HG03139 (cell line): Measurements from ENCODE around the gene LSM5.
A peak's percentile ranks its signal among the peaks of the same experiment; 100 is the strongest.
"Not testable (repeated sequence)": the region's sequence is repeated elsewhere in the genome, so short reads cannot be mapped to it uniquely, and the experiment has no call there.

ENCODE experiments used
- ATAC-seq: cut with Tn5 transposase; IDR thresholded peaks from one replicate; pipeline ENCODE4 v1.9.1; 2021; ENCODE audit not compliant: unreplicated experiment

Gene LSM5

DNA sequence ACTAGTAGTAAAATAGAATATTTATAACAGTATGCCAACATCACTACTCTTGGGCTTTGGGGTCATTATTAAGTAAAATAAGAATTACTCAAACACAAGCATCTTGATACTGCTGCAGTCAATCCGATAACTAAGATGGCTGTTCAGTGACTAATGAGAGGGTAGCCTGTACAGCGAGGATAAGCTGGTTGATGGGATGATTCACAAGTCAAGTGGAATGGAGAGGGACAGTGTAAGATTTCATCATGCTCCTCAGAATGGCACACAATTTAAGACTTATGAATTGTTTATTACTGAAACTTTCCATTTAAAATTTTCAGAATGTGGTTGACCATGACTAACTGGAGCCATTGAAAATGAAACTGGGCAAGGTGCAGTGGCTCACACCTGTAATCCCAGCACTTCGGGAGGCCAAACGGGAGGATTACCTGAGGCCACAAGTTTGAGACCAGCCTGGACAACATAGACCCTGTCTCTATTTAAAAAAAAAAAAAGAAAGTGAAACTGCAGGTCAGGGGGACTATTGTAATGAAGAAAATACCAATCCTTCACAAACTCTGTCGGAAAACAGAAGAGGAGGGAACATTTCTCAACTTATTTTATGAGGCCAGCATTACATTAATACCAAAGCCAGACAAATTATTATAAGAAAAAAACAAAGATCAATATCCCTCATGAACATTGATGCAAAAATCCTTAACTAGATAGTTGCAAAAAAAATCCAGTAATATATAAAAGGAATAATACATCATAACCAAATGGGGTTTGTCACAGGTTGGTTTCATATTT is 16.3 kb upstream of the LSM5 start:
- ATAC-seq, result no peak

DNA sequence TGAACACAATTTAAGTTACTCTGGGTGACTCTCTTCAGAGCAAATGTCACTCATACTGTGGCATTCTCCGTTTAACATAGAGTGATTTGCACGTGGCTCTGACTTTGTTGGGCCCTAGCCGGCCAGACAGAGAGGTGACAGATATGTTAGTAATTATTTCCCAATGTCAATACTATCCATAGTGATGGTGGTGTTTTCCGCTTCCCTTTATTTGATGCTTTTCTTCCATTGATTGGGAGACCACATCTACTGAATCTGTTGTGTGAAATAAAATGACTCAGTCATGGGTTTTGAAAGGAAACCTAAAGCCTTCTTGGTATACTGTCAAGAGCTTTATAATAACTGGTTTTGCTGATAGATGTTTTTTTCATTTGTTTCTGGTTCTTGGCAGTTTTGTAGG is 12.5 kb upstream of the LSM5 start:
- no peak for ATAC-seq

DNA sequence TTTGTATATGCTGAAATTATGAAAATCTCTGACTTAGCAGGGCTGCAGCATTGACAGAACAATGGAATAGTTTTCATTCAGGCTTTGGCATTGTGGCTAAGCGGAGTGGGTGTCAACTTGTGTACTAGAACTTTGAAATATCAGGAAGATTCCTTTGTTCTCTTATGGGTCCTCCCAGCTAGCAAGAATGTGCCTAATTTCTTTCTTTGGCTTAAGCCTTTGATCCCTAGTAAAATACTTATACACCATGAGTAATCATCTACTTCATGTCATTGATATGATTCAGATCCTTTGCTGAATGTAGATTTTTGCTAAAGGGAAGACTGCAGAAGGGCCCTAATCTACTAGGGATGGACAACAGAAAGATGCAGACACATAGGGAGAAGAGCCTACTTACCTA is 11.3 kb upstream of the LSM5 start:
- ATAC-seq, result no peak

- ATAC-seq, result peak; percentile 54
Observed at GRCh38 chr7:32500922-32501341, 10.8 kb upstream of the LSM5 start.

DNA sequence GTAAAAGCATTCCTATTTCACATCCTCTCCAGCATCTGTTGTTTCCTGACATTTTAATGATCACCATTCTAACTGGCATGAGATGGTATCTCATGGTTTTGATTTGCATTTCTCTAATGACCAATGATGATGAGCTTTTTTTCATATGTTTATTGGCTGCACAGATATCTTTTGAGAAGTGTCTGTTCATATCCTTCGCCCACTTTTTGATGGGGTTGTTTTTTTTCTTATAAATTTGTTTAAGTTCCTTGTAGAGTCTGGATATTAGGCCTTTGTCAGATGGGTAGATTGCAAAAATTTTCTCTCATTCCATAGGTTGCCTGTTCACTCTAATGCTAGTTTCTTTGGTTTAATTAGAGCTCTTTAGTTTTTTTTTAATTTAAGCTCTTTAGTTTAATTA is 10.0 kb upstream of the LSM5 start:
- not testable (repeated sequence) for ATAC-seq

GRCh38 chr7:32499755-32500154 is 9.6 kb upstream of the LSM5 start:
- ATAC-seq, result not testable (repeated sequence)

DNA sequence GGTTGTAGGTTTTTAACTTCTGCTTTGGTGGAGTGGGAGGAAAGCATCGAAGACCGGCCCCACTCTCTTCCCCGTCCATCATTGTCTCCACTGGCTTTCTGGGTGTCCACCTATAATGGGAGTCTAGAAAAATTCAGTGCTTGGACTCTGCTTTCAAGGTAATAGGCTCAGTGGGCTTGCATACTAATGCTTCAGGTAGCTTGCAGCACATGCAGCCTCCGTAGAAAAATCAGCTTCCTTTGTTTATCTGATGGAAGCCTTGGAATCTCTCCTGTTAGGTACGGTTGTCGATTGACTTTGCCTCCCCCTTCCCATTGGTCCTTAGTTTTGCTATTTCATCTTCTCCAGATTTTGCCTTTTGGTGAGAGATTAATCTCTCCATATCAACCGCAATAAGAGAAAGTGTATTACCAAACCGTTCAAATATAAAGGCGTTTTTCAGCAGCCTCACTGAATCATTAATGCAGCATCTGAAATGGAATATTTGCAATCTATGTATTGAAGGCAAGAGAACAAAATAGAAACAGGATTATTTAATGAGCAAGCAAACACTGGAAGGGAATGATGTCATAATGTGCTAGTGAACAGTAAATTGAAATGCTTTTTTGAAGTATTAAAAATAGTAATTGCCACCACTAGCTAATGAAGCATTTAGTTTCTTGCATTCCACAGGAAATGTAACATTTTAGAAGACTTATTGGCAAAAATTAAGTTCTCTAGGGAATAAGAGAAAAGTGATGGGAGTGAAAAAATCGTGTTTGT is 6.1 kb upstream of the LSM5 start:
- ATAC-seq, result no peak

- ATAC-seq, result peak; percentile 95
Observed at GRCh38 chr7:32495298-32496051, 5.3 kb upstream of the LSM5 start, which contains the start of gene AVL9. Gene AVL9 (plus strand): TSS chr7:32495489. CDS start chr7:32495710, 221 bp downstream.

- ATAC-seq, result peak; percentile 2
Observed at GRCh38 chr7:32494946-32495297, 4.7 kb upstream of the LSM5 start.

DNA sequence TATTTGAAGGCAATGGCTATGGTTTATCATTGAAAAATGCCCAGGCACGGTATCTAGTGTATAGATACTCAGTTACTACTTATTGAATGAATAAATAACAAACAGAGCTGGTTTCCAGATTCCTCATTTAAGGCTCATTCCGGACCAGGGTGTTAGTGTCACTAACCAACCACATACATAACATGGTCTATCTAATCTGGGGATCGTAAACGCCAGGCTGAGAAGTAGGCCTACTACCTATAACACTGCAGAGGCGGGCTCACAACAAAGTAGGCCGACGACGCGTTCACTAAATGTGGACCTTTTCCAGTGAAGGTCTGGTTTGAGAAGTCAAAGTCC is 423 bp downstream of the LSM5 start:
- no peak for ATAC-seq

- ATAC-seq, result no peak
Observed at GRCh38 chr7:32481921-32482320, 8.3 kb downstream of the LSM5 start.

DNA sequence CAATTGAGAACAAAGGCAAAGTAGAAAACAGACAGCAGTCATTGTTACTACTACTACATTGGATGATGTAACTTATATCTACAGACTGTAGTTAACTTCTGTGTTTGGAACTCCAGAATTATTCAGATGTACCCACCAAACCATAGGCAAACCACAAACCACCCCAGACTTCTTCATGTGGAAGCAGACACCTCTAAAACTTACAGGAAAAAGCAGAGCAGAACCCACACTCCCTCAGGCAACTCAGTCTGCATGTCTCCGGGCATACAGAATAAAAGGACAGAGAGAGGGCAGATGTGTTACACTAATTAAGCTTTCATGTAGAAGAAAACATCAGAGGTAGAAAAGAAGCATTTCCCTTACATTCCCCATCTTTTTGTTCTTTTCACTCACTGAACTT is 9.0 kb downstream of the LSM5 start:
- no peak for ATAC-seq

- ATAC-seq, result no peak
Observed at GRCh38 chr7:32479574-32480200, 10.5 kb downstream of the LSM5 start.

DNA sequence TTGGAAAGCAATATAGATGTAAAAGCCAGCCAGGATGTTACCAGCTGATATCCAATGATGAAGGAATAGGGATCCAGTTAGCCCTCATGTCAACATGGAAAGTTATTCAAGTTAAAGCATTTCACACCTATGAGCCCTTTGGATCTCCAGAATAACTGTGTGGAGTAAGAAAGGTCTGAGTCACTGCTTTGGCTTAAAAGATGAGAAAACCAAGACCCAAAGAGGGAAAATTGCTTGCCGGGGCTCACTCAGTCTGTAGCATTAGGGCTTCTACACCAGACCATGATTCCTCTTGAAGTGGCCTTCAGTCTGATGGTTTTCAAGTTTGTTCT is 12.6 kb downstream of the LSM5 start:
- ATAC-seq, result no peak

- no peak for ATAC-seq
Observed at GRCh38 chr7:32476816-32477648, 13.1 kb downstream of the LSM5 start.

GRCh38 chr7:32474008-32474407 is 16.2 kb downstream of the LSM5 start:
- no peak for ATAC-seq

- ATAC-seq, result no peak
Observed at GRCh38 chr7:32472015-32472414, 18.2 kb downstream of the LSM5 start.

GRCh38 chr7:32470871-32471270 is 19.3 kb downstream of the LSM5 start:
- no peak for ATAC-seq

GRCh38 chr7:32470004-32470403 is 20.2 kb downstream of the LSM5 start:
- not testable (repeated sequence) for ATAC-seq

DNA sequence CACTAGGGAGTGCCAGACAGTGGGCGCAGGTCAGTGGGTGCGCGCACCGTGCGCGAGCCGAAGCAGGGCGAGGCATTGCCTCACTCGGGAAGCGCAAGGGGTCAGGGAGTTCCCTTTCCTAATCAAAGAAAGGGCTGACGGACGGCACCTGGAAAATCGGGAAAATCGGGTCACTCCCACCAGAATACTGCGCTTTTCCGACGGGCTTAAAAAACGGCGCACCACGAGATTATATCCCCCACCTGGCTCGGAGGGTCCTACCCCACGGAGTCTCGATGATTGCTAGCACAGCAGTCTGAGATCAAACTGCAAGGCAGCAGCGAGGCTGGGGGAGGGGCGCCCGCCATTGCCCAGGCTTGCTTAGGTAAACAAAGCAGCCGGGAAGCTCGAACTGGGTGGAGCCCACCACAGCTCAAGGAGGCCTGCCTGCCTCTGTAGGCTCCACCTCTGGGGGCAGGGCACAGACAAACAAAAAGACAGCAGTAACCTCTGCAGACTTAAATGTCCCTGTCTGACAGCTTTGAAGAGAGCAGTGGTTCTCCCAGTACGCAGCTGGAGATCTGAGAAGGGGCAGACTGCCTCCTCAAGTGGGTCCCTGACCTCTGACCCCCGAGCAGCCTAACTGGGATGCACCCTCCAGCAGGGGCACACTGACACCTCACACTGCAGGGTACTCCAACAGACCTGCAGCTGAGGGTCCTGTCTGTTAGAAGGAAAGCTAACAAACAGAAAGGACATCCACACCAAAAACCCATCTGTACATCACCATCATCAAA is 25.4 kb downstream of the LSM5 start:
- not testable (repeated sequence) for ATAC-seq
